ENCODE results near the gene SFXN3.

DNA sequence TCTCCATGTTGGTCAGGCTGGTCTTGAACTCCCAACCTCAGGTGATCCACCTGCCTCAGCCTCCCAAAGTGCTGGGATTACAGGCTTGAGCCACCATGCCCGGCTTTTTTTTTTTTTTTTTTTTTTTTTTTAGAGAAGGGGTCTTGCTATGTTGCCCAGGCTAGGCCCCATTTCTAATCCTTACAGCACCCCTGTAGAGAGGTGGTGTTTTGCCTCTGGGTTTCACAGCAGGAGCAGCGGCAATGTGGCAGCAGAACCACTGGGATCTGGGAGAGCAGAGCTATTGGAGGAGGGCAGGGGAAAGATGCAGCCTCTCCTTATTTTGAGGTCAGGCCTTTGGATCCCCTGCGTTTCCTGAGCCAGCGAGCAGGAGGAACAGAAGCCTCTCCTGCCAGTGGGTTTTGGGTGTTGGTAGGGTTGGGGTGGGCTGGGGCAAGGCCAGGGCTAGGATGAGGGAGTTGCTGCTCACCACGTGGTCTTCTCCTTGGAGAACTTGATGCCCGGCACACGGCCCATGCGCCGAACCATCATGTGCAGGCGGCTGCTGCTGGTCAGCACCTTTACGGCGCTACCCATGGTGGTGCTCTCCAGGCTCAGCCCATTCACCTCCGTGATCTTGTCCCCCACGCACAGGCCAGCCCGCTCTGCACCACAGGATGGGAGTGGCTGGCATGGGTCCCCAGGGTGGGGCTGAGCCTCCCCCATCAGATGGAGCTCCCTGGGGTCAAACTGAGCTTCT, 7.9 kb upstream of the SFXN3 start:
- TF ChIP-seq EZH2 (IDR thresholded peaks at IDR 0.05; ENCODE audit: insufficient read depth, poor library complexity, severe bottlenecking) (no peak), EZH2phosphoT487 (IDR thresholded peaks at IDR 0.05; ENCODE audit: insufficient read depth, low read depth) (no peak)

Measured in GM23248 (cell line).